Suppressor macrophage (primary cell): Measurements from ENCODE around the gene ANAPC16.
"Not testable (repeated sequence)": the region's sequence is repeated elsewhere in the genome, so short reads cannot be mapped to it uniquely, and the experiment has no call there.

Experiments
- DNase-seq, 4 experiments: peaks; one replicate each; pipeline ENCODE4 v3.0.0-alpha.2; 2020 to 2022
- total RNA-seq, 17 experiments: gene quantifications; one replicate each; lab custom pipeline; 2026; ENCODE audit warnings: mixed read lengths in 6 of 17, inconsistent platforms in 3 of 17; lab: John Stamatoyannopoulos, UW

ANAPC16 gene
- 20.2 to 68.9 (median 49.7) reads per million in 17 experiments for total RNA-seq

GRCh38 chr10:72215611-72216549, at the start of gene ANAPC16, which contains the start of gene ASCC1:
ANAPC16 (plus strand) TSS chr10:72216012; CDS start chr10:72223915, 7,903 bp downstream.
ASCC1 (minus strand) TSS chr10:72216276; CDS start chr10:72213298, 2,978 bp downstream.
- DNase-seq: peak; percentile 93 to 97 (median 96)

DNA sequence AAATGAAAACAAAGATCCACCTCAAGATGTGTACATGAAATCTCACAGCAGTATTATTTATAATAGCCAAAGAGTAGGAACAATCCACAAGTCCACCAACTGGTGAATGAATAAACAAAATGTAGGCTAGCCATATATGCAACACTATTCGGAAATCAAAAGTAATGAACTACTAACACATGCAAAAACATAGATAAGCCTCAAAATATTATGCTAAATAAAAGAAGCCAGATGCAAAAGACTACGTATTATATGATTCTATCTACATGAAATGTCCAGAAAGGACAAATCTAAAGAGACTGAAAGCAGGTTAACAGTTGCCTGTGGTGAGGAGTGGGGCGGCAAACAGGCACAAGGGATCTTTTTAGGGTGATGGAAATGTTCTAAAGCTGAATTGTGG, 48.7 kb upstream of the ANAPC16 start:
- no peak for DNase-seq

- DNase-seq: no peak
These were observed 45.5 kb upstream of the ANAPC16 start for GRCh38 chr10:72170263-72170662.

DNA sequence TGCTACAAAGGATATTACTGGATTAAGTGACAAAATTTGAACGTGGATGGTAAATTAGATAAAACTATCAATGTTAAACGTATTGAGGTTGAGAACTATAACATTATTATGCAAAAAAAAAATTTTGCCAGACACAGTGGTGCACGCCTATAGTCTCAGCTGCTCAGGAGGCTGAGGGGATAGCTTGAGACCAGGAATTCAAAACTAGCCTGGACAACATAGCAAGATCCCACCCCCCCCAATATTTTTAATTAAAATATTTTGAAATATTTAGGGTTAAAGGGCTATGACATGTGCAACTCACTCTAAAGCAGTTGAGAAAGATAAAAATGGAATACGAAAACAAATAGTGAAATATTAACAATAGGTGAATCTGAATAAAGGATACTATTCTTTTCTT, 45.1 kb upstream of the ANAPC16 start:
- DNase-seq: no peak

GRCh38 chr10:72171175-72171630, 44.6 kb upstream of the ANAPC16 start:
- DNase-seq: peak in 3 of 4 experiments; percentile 30 to 50 (median 44)

GRCh38 chr10:72173262-72173618, 42.6 kb upstream of the ANAPC16 start:
- DNase-seq: peak in 2 of 4 experiments; percentile 30 to 41

DNA sequence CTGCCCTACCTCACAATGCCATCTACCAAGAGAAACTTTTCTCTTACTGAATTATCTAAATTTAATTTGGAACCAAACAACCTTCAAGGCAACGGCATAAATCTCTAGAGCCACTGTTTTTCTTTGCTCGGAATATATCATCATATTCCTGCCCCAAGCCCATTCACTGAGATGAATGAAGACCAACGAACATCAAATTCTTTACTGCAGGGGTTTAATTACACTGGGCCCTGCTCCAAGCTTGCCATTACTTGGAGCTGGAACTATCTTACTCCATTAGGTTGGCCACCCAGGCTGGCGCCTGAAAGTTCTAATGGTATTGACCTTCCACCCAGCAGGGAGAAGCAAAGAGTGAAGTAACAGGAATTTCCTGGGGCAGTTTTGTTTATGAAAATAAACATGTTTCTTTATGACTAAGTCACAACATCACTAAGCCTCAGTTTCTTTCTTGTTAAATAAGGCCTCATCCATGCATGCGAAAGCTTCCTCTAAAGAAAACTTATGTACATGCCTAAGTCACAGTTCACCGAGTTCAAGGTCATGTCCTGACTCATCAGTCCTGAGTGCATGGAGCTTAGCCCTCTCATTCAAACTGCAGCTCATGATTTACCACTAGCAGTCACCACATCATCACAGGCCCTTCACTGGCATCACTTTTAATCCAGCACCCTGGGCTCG, 42.1 kb upstream of the ANAPC16 start:
- peak; percentile 11 to 45 (median 18) for DNase-seq

DNA sequence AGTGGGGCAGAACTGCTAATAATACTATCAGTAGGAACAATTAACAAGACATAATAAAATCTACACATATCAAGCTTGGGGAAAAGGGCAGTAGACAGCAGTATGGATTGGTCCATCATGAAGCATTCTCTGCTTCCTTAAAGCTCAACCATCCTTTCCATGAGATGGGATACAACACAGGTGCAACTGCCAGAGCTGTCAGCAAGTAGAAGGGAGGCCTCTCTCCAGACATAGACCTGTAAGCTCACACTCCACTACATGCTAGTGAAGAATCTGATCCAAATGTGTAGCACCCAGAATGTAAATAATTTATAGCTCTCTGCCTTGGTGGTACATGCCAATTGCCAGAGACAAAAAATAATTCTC, 41.5 kb upstream of the ANAPC16 start:
- DNase-seq: no peak

- peak; percentile 20 to 69 (median 50) for DNase-seq
These were observed 40.7 kb upstream of the ANAPC16 start for GRCh38 chr10:72175149-72175548.

- DNase-seq: peak in 2 of 4 experiments; percentile 14 to 26
These were observed 39.1 kb upstream of the ANAPC16 start for GRCh38 chr10:72176701-72177100.

DNA sequence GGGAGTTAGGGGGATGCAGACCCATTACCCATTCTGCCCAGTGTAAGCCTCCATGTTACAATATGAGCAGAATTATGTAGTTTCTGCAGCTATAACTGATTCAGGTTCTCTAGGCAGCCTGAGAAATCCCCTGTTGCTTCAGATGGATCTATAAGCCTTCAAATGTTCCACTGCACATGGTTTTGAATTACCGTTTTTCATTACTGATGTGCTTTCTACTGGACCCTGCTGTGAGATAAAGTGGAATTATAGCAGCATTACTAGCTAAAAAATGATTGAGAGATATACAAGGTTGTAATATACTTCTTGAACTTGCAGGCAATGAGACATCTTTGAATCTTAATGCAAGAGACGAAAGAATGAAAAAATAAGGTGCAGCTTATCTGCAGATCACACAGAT, 38.4 kb upstream of the ANAPC16 start:
- DNase-seq: no peak

DNA sequence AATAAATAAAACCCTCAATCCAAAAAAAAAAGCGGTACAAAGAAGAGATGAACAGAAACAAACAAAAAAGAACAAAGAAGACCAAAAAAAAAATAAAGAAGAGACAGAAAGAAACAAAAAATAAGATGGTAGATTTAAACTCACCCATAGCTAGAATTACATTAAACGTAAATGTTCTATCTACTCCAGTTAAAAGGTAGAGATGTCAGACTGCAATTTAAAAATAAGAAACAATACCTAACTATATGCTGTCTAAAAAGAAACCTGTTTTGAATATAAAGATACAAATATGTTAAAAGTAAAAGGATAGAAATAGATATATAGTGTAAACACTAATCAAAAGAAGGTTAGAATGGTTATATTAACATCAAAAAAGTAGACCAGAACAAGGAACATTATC, 31.7 kb upstream of the ANAPC16 start:
- no peak for DNase-seq

DNA sequence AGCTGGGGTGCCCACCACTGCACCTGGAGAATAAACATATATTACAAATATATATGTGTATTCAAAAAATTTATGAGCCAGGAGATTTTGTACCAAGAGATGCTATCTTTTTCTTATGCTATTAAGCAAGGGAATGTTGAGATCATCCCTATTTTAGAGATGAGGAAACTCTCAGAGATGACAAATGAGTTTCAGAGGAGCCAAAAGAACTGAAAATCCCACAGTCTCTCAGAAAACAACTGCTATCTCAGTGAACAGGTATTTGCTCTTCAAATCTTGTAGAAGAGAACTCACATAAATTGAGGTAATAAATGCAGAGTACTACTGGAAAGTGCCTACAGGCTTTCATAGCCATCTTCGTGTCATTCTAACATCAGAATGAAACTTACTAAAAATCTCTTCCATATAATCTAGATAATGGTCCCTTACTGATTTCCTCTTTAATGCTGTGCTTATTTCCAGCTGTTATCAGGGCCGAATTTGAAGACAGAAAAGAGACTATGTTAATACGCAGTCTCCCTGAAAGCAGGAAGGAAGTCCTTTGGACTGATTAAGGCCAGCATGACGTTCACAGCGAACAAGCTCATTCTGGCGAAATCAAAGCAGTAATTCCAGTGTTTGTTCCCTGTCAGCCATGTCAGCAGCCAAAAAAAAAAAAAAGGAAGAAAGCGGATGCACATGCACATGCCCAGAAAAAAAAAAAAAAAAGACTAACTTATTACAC, 29.4 kb upstream of the ANAPC16 start:
- DNase-seq: peak; percentile 86 to 96 (median 90)

DNA sequence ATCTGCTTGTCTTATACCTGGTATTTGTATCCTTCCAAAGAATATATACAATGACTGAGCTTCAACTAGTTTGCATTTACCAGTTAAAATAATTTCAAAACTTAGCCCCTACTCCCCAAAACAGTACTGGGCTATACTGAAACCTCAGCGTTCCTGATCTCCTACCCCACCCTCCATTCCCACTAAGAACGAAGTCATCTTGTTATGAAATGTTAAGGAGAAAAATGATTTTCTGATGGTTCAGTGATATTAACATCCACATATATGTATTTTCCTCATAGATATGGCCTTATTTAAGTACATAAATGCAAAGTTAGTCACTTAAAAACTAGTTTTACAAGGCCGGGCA, 28.9 kb upstream of the ANAPC16 start:
- DNase-seq: peak in 1 of 4 experiments; percentile 14

DNA sequence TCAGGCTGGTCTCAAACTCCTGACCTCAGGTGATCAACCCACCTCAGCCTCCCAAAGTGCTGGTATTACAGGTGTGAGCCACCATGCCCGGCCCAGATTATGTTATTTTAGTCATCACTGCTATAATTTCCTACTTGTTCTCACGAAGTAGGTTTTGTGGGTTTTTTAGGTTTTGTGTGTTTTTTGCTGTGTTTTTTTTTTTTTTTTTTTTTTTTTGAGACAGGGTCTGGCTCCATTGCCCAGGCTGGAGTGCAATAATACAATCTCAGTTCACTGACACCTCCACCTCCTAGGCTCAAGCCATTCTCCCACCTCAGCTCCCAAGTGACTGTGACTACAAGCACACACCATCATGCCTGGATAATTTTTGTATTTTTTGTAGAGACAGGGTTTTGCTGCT, 20.9 kb upstream of the ANAPC16 start:
- no peak for DNase-seq

- no peak for DNase-seq
These were observed 14.9 kb upstream of the ANAPC16 start for GRCh38 chr10:72200883-72201282.

DNA sequence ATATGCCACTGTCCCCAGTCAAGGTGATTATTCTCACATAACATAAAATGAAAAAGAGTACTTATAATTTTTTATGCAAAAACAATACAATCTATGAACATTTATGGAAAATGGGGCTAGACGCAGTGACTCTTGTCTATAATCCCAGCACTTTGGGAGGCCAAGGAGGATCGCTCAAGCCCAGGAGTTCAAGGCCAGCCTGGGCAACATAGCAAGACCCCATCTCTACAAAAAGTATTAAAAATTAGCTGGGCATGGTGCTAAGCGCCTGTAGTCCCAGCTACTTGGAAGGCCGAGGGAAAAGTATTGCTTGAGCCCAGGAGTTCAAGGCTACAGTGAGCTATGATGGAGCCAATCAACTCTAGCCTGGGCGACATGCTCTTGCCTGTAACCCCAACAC, 14.5 kb upstream of the ANAPC16 start:
- no peak for DNase-seq

- no peak for DNase-seq
These were observed 11.5 kb upstream of the ANAPC16 start for GRCh38 chr10:72204296-72204695.

DNA sequence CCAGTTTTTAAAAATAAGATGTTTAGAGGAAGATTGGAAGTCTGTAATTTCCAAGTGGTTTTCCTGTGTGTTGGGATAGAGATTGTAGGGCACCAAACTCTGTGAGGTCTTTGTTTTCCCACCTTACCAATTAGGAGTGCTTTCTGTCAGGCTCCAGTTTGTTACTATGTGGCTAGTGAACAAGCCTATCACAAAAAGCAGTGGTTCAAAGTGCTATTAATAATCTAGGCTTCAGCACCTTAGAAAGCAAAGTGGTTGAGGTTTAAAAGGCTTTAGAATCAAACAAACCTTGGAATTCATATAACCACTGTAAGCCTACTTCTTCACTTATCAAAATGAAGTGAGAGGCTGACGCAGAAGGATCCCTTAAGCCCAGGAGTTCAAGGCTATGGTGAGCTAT, 11.1 kb upstream of the ANAPC16 start:
- DNase-seq: no peak

DNA sequence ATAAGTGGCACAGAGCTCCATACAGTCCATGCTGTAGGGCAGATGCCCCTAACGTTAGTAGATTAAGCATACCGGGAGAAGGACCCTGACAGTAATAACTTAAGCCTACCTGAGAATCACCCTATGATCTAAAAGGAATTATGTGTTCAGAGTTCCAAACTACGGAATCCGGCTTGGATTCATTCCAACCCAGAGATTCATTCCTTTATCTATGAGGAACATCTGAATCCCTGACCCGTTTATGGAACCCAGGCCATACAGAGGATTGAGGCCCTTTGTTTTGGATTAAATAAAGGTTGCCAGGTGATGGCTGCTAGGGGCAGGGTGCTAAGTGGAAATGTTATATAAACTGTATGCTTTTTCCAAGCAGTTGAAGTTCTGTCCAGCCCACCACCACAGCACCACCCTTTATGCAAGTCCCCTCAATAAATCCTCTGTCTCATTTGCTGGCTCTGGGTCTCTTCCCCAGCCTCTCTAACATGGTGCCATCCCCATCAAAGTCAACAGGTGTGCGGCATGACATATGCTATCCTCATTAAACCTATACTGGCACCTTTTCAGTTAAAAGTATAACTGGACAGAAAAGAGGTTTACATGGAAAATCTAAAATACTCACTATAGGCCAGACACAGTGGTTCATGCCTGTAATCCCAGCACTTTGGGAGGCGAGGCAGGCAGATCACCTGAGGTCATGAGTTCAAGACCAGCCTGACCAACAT, 9.1 kb upstream of the ANAPC16 start:
- no peak for DNase-seq

DNA sequence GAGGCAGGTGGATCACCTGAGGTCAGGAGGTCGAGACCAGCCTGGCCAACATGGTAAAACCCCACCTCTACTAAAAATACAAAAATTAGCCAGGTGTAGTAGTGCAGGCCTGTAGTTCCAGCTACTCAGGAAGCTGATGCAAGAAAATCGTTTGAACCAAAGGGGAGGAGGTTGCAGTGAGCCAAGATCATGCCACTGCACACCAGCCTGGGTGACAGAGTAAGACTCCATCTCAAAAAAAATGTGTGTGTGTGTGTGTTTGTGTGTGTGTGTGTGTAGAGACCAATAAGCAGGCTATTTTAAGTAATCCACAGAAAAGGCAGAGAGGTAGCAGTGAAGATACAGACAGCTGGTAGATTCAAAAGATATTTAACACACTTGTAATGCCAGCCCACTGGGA, 7.3 kb upstream of the ANAPC16 start:
- DNase-seq: not testable (repeated sequence)

- DNase-seq: not testable (repeated sequence)
These were observed 4.4 kb upstream of the ANAPC16 start for GRCh38 chr10:72211381-72211780.
